ENCODE data around the gene TBC1D5.

The TBC1D5 gene

DNA sequence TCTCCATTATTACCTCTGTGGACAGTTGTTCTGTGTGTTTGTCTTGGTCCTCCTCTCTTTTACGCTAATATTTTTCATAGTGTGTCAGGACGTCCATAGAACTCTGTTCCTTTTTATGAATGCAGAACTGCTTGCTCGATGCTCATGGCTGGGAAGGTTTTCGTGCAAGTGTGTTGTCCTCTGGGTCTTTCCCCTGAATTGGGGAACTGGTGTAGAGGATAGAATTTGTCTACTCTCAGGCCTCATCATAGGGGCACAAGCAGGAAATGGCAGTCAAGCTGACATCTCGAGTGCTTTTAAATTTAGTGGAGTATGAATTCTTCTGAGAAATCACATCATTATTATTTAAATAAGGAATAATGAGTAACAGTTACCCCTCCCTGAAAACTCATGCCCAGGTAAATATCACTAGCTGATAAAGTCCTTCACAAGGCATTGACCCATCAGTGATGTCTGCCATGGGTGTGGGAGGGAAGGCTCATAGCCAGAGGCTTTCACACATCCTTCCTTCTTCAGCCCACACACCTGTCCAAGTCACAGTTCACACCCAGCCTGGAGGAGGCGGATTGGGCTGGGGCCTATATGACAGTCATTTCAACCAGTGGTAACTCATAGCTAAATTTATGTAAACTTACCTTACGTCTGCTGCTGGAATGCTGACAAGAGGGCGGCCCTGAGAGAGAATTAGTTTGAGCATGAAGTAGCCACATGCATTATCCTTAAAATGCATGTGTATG, 631.6 kb downstream of the TBC1D5 start:
- TF ChIP-seq, protein P1, sequence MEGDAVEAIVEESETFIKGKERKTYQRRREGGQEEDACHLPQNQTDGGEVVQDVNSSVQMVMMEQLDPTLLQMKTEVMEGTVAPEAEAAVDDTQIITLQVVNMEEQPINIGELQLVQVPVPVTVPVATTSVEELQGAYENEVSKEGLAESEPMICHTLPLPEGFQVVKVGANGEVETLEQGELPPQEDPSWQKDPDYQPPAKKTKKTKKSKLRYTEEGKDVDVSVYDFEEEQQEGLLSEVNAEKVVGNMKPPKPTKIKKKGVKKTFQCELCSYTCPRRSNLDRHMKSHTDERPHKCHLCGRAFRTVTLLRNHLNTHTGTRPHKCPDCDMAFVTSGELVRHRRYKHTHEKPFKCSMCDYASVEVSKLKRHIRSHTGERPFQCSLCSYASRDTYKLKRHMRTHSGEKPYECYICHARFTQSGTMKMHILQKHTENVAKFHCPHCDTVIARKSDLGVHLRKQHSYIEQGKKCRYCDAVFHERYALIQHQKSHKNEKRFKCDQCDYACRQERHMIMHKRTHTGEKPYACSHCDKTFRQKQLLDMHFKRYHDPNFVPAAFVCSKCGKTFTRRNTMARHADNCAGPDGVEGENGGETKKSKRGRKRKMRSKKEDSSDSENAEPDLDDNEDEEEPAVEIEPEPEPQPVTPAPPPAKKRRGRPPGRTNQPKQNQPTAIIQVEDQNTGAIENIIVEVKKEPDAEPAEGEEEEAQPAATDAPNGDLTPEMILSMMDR (conservative IDR thresholded peaks at IDR 0.05; ENCODE audit: low read length), result no peak
- no peak for DNase-seq (ENCODE audit: low read depth)
- H3K4me3 ChIP-seq (ENCODE audit: low read length), result no peak overlapping the region

Data from AG10803 (cell line).